Retina (tissue), 1 donor: ENCODE measurements around the gene SENP3.

Experiments
- DNase-seq: peaks from one replicate; pipeline ENCODE4 v3.0.0-alpha.2; 2016

SENP3 gene

GRCh38 chr17:7557147-7557764 is 4.5 kb upstream of the SENP3 start:
- no peak for DNase-seq

GRCh38 chr17:7557775-7558543 is 3.8 kb upstream of the SENP3 start:
- DNase-seq = no peak

DNA sequence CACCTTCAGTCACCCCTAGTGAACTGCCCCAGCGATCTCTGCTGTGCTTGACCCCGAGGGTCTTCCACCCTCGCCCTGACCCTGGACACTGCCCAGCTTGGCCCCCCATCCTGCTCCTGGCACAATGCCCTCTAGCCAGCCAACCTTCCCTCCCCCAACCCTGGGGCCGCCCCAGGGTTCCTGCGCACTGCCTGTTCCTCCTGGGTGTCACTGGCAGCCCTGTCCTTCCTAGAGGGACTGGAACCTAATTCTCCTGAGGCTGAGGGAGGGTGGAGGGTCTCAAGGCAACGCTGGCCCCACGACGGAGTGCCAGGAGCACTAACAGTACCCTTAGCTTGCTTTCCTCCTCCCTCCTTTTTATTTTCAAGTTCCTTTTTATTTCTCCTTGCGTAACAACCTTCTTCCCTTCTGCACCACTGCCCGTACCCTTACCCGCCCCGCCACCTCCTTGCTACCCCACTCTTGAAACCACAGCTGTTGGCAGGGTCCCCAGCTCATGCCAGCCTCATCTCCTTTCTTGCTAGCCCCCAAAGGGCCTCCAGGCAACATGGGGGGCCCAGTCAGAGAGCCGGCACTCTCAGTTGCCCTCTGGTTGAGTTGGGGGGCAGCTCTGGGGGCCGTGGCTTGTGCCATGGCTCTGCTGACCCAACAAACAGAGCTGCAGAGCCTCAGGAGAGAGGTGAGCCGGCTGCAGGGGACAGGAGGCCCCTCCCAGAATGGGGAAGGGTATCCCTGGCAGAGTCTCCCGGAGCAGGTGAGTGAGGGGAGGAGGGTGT is 3.0 kb upstream of the SENP3 start, which contains the start of gene TNFSF13:
Gene TNFSF13, plus strand, starts transcription at position 207 of the 776 bp plus-strand sequence. Its CDS starts 290 bp downstream, at position 497.
- DNase-seq = no peak

GRCh38 chr17:7559320-7560171 is 2.2 kb upstream of the SENP3 start:
- no peak for DNase-seq

GRCh38 chr17:7560172-7561027 is 1.3 kb upstream of the SENP3 start:
- peak; percentile 74 for DNase-seq

- DNase-seq = peak; percentile 93
Observed at GRCh38 chr17:7561028-7561575, 617 bp upstream of the SENP3 start.

GRCh38 chr17:7562208-7562605 is 488 bp downstream of the SENP3 start:
- DNase-seq = no peak

DNA sequence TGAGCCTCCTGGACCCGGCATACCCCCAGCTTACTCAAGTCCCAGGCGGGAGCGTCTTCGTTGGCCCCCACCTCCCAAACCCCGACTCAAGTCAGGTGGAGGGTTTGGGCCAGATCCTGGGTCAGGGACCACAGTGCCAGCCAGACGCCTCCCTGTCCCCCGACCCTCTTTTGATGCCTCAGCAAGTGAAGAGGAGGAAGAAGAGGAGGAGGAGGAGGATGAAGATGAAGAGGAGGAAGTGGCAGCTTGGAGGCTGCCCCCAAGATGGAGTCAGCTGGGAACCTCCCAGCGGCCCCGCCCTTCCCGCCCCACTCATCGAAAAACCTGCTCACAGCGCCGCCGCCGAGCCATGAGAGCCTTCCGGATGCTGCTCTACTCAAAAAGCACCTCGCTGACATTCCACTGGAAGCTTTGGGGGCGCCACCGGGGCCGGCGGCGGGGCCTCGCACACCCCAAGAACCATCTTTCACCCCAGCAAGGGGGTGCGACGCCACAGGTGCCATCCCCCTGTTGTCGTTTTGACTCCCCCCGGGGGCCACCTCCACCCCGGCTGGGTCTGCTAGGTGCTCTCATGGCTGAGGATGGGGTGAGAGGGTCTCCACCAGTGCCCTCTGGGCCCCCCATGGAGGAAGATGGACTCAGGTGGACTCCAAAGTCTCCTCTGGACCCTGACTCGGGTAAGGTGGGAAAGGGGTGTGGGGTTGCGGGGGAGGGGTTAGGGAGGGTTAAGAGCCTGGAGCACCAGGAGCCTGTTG is 1.6 kb downstream of the SENP3 start:
- DNase-seq = no peak

- DNase-seq = no peak
Observed at GRCh38 chr17:7569571-7569970, 7.9 kb downstream of the SENP3 start.

GRCh38 chr17:7570351-7570750 is 8.6 kb downstream of the SENP3 start:
- no peak for DNase-seq

GRCh38 chr17:7572338-7572587 is 10.5 kb downstream of the SENP3 start:
- DNase-seq = no peak

DNA sequence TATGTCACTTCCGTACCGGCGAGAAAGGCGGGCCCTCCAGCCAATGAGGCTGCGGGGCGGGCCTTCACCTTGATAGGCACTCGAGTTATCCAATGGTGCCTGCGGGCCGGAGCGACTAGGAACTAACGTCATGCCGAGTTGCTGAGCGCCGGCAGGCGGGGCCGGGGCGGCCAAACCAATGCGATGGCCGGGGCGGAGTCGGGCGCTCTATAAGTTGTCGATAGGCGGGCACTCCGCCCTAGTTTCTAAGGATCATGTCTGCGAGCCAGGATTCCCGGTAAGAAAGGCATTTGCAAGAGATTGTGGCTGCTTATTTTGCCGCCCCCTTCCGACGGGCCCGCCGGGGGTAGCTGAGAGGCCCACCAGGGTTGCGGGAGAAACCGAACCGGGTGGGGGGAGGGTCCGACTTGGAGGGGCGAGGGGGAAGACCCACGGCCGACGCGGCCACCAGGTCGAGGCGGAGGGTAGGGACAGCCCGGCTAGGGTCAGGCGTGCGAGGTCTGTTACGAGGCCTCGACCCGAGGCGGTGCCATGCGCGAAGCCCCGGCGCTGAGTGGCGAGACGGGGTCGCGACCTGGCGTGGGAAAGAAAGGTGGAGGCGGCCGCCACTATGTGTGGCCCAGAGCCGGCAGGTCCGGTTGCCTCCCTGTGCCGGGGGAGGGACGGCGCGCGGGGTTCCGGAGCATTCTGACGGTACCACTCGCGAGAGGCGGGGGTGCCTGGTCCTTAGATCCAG is 11.0 kb downstream of the SENP3 start:
- DNase-seq = peak; percentile 99

DNA sequence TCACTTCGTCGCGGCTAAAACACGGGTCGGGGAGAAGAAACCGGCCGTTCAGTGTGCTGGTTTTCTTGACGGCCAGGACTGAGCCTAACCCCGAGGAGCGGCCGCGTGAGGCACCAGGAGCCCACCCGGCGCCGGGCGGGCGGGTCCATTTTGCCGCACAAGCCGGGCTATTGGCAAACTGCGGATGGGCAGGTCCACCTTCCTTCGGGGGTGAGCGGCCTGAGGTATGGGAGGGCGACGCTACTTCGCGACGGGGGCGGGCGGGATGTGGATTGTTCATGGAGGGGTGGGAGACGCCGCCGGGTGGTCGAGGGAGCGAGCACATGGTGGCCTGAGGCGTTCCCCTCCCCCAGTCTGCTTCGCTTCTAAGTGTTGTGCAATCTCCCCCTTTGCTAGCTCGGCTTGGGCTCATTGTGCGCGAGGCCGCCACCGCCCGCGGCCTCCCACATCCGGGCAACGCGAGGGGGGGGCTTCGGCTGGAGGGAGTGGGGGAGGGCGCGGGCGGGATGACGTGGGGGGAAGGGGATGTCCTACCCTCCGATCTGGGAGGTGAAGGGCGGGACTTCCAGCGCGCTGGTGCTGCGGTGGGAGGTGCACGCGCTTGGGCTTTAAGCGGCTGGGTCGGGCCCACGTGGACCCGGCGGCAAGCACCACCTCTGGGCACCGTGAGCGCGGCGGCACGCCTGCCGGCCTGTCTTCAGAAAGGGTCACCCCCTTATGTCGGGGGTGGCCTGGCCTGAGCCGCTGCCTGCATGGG is 11.8 kb downstream of the SENP3 start:
- peak; percentile 80 for DNase-seq

DNA sequence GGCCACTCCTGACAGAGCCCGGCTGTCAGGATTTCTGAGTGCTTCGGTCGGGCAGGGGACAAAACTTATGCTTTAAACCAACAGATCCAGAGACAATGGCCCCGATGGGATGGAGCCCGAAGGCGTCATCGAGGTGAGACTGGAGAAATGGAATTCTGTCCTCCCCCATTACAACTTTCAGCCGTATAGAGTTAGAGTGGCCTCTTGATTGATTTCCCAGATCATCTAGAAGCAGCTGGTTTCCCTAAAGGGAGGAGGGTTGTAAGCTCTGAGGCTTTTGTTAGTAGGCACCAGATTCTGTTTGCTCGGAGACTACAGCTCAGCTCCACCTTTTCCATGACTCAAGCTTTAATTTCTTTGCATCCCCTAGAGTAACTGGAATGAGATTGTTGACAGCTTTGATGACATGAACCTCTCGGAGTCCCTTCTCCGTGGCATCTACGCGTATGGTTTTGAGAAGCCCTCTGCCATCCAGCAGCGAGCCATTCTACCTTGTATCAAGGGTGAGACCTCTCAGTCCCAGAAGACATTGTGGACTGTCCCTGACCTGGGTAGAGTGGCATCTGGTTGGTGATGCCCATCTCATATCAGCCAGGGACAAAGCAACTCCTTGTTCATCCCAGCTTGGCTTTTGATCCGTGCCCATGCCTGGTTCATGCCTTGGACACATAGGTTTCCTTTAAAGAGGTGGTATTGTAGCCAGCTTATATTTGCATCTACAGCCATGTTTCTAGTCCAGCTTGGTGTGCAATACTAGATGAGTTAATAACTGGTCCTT is 12.6 kb downstream of the SENP3 start:
- DNase-seq = no peak

DNA sequence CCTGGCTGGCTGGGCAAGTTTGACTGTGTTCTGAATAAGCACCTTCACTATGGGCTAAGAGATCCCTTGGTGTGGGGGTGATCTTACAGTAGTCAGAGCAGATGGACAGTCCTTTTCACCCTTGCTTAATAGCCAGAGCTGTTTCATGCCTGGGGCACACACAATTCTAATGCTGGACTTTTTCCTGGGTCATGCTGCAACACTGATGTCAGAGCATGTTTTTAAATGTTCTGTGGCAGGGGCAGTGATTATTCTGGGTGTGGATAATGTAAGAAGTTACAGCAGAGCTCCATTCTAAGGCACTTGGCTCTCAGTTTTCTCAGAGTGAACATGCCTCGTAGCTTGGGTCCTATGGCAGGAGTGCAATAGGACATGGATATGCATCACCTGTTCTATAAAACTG is 13.8 kb downstream of the SENP3 start:
- no peak for DNase-seq

DNA sequence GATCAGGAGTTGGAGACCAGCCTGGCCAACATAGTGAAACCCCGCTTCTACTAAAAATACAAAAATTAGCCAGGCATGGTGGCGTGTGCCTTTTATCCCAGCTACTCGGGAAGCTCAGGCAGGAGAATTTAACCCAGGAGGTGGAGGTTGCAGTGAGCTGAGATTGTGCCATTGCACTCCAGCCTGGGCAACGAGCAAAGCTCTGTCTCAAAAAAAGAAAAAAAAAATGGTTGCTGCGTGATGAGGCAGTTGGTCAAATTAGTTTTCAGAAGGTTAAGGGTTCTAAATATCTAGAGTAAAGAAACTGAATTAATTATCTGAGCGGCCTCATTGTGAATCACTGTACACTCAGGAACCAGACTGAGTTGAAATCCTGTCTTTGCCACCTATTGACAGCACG is 14.2 kb downstream of the SENP3 start:
- DNase-seq = no peak

DNA sequence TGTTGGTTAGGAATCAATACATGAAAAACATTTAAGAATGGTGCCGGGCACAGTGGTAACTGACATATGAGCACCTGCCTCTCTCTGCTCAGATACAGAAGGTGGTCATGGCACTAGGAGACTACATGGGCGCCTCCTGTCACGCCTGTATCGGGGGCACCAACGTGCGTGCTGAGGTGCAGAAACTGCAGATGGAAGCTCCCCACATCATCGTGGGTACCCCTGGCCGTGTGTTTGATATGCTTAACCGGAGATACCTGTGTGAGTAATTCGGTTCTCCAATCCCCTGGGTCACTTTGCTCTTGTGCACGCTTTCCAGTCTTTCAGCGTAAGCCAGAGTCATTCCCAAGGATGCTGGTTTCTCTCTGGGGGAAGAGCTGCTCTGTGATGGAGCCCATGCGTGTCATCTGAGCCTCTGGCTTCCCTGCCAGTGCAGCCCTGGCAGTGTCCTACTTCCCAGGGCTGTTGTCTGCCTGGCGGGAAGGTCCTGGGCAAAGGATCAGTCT is 14.8 kb downstream of the SENP3 start:
- DNase-seq = no peak
